PC-3 (cell line): Measurements from ENCODE around the gene TLR3.

Experiments used
- CTCF ChIP-seq: fragments of 300-600 bp; sonication (generic); conservative IDR thresholded peaks from 2 replicates; pipeline ENCODE4 v1.5.1; 2017; ENCODE audit warnings: antibody characterized with exemption, low read depth, mild to moderate bottlenecking, low read length
- EZH2phosphoT487 ChIP-seq: fragments of 300-600 bp; sonication (generic); IDR thresholded peaks from 2 replicates; pipeline ENCODE4 v1.6.1; 2018; ENCODE audit warnings: mild to moderate bottlenecking, antibody characterized with exemption, low read length, borderline replicate concordance

- TF ChIP-seq CTCF, result no peak
- TF ChIP-seq EZH2phosphoT487, result no peak
Observed at GRCh38 chr4:186074189-186074588, 5.2 kb downstream of the TLR3 start.
